Activated CD4-positive, alpha-beta T cell treated with anti-CD3 and anti-CD28 coated beads, Interleukin-2, amount 50 U/mL, for 1 hour (primary cell): ENCODE results near the gene BTG1.
"Not testable (repeated sequence)": the region's sequence is repeated elsewhere in the genome, so short reads cannot be mapped to it uniquely, and the experiment has no call there.

ENCODE experiments used
- DNase-seq: peaks from one replicate; pipeline ENCODE4 v3.0.0-alpha.2; 2020

The BTG1 gene

GRCh38 chr12:92094301-92094700 is 51.3 kb downstream of the BTG1 start:
- DNase-seq = not testable (repeated sequence)
